K562 treated with DMSO at 1 percent for 48 hours (cell line): ENCODE measurements around the gene CNOT1. TPM values are rescaled to one million over a fixed set of nuclear protein-coding genes. Genes with fewer than 3 reads are reported as not detected.

Source experiments
- total RNA-seq: library from RNA; unstranded; fragments of 300-600 nt; gene quantifications from 2 replicates; pipeline ENCODE4 v1.2.3, GENCODE V29; 2022; ENCODE audit warnings: low replicate concordance; ENCODE audit errors: extremely low read depth

The CNOT1 gene
- not detected in 2 replicates for total RNA-seq

DNA sequence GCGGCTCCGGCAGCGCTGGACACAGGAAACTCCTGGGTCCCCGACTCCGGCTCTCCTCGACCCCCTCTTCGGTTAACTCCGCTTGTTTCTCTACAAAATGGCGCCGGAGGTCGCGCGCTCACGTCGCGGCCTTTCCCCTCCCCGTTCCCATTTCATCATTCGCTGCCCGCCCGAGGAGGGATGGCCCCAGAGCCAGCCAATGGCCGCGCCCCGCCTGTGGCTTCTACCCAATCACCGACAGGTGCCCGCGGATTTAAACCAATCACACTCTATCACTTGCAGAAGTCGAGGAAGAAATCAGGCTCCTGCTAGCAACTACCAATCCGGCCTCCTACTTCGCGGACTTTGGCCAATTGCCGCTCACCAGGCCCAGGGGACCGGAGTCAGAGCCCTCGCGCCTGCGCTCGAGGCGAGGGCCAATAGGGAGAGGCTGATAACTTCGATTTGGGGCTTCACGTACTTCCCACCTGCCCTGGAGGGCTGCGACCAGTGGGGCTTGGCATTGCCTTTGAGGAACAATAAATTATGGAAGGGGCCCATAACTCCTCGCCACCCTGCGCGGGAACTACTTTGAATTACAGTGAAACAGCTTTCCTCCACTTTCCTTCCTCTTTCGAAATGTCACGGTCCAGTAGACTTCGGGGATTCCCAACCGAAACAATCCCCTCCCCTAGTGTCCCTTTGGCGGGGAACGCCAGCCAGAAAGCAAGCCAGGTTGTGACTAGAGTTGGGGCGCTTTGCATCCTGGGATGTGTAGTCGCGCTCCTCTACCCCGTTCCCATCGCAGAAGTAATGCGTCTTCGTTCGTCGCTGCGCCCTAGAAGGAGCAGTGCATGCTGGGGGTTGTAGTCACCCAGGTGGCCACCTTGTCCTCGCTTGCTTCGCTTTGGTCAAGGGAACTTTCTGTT, at the start of gene CNOT1:
Gene CNOT1 (minus strand): TSS at position 94 of the 908 bp plus-strand sequence. CDS start 30,489 bp downstream, outside the sequence.

DNA sequence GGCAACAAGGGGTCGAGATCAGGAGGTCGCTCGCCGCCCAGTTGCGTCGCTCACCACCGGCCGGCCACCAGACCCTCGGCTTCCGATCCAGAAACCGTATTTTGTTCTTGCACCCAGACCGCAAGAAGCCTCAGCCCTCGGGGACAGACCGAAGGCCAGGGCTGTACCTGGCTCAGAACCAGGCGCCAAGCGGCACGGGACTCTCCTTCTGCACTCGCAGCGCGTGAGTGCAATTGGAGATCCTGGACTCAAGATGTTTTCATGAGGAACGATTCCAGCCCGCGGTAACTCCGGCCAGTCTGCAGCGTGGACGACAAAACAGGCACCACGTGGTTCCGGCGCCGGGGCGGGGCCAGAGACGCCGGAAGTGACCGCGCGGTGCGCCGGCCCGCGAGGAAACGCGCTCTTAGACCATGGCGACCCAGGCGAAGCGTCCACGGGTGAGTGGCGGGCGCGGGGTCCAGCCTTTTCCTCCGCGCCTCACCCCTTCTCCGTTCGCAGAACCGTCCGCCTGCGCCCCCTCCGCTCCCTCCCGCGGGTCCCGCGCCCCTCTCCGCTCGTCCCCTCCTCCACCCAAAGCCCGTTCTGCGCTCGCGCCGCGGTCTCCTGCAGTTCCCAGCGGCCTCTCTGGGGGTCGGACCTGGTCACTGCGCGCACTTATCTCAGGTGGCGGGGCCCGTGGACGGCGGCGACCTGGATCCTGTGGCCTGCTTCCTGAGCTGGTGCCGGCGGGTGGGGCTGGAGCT, 114.3 kb downstream of the CNOT1 start, which contains the start of gene SETD6:
Gene SETD6 (plus strand): TSS at position 393 of the 746 bp plus-strand sequence. CDS start 21 bp downstream, at position 414.

DNA sequence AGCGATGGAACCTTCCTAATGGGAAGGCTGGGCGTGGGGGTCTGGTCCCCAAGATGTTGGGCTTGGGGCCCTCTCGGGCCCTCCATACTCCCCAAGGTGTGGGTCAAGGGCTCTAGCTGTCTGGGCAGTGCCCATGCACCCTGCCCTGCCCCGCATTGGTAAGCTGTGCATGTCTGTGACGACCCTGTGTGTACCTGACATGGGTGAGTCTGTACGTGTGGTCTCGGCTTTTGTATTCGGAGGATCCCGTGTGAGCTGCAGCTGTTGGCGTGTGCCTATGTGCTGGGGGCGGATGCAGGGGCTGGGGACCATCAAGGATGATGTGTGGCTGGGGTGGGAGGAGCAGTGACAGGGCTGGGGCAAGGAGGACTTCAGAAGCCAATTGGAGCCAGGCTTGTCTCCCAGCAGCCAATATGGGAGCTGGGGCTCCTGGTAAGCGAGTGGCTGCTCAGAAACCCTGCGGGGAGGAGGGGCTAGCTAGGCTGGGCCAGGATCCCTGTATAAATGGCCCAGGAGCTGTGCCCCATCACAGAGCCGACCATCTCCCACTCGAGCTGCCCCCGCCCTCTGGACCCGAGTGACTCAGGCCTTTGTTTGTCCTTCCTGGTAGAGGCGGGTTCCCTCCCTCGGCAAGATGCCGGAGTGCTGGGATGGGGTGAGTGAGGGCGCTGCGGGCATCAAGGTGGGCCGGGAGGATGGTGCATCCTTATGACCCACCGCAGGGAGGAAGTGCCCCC, 129.8 kb downstream of the CNOT1 start, which contains the start of gene NDRG4:
Gene NDRG4 (plus strand): TSS at position 529 of the 737 bp plus-strand sequence. CDS start 106 bp downstream, at position 635.

Other genes starting within 250 kb of the CNOT1 start
- gene GINS3, start 237.4 kb downstream of the CNOT1 start, total RNA-seq: not detected in 2 replicates
- not detected in 2 replicates for gene NDRG4, start 129.7 kb downstream of the CNOT1 start, total RNA-seq
- not detected in 2 replicates for gene SETD6, start 114.3 kb downstream of the CNOT1 start, total RNA-seq
- not detected in 2 replicates for gene SLC38A7, start 54.9 kb upstream of the CNOT1 start, total RNA-seq
- gene GOT2, start 104.5 kb upstream of the CNOT1 start, total RNA-seq: 339 TPM in 1 of 2 replicates, not detected in the other